GM12865 (cell line): ENCODE measurements around the gene FGF9.

ENCODE experiments used
- DNase-seq: peaks from one replicate; pipeline ENCODE4 v3.0.0; 2010; ENCODE audit warnings: low read depth
- H3K4me3 ChIP-seq: 2 replicates; pipeline ENCODE4 v1.5.1; 2011; ENCODE audit warnings: mild to moderate bottlenecking, low read depth, low read length, control low read depth
- CTCF ChIP-seq: IDR thresholded peaks from 2 replicates; pipeline ENCODE4 v1.5.1; 2011; ENCODE audit warnings: low read length, control low read depth, low read depth, inconsistent platforms; ENCODE audit not compliant: insufficient read depth; ENCODE audit errors: missing control alignments

Gene FGF9

GRCh38 chr13:21691928-21692327 lies 21.1 kb downstream of the FGF9 start:
- TF ChIP-seq CTCF, result no peak
- no peak for DNase-seq
- no peak overlapping the region for H3K4me3 ChIP-seq

- H3K4me3 ChIP-seq, result no peak overlapping the region
- no peak for TF ChIP-seq CTCF
- DNase-seq, result no peak
These were observed 24.0 kb downstream of the FGF9 start for GRCh38 chr13:21694831-21695230.

GRCh38 chr13:21695546-21695945 lies 24.7 kb downstream of the FGF9 start:
- no peak for TF ChIP-seq CTCF
- H3K4me3 ChIP-seq, result no peak overlapping the region
- DNase-seq, result no peak

GRCh38 chr13:21696865-21697448 lies 26.1 kb downstream of the FGF9 start:
- TF ChIP-seq CTCF, result no peak
- H3K4me3 ChIP-seq, result no peak overlapping the region
- DNase-seq, result no peak

- DNase-seq, result no peak
- H3K4me3 ChIP-seq, result no peak overlapping the region
- no peak for TF ChIP-seq CTCF
These were observed 28.2 kb downstream of the FGF9 start for GRCh38 chr13:21698817-21699679.

GRCh38 chr13:21701460-21701859 lies 30.6 kb downstream of the FGF9 start:
- TF ChIP-seq CTCF, result no peak
- no peak for DNase-seq

More at GRCh38 chr13:21701460-21701859, 30.6 kb downstream of the FGF9 start:
- H3K4me3 ChIP-seq, result no peak overlapping the region
